Measurements from ENCODE around the gene DNAJC28.
"Not testable (repeated sequence)": the region's sequence is repeated elsewhere in the genome, so short reads cannot be mapped to it uniquely, and the experiment has no call there.

Gene DNAJC28

DNA sequence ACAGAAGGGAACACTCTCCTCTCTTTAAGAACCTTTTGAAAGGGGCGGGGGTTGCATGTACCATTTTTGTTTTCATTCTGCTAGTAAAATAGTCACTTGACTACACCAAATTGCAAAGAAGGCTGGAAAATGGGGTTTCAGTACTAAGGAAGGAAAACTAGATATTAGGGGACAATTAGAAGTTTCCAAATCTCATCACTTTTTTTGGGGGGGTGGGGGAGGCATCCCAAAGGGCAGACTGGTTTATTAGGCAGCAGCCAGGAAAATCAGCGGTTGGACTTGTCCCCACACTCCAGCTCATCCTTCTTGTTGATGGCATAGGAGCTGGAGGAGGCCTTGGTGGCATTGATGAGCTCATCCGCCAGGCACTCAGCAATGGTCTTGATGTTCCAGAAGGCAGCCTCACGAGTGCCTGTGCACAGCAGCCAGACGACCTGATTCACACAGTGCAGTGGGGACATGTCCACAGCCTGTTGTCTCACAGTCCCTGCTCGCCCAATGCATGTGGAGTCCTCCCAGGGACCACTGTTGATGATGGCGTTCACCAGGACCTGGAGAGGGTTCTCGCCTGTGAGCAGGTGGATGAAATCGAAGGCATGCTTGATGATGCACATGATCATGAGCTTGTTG, 10.1 kb downstream of the DNAJC28 start:
- no peak for DNase-seq (ENCODE audit: low read depth, low spot score)

DNA sequence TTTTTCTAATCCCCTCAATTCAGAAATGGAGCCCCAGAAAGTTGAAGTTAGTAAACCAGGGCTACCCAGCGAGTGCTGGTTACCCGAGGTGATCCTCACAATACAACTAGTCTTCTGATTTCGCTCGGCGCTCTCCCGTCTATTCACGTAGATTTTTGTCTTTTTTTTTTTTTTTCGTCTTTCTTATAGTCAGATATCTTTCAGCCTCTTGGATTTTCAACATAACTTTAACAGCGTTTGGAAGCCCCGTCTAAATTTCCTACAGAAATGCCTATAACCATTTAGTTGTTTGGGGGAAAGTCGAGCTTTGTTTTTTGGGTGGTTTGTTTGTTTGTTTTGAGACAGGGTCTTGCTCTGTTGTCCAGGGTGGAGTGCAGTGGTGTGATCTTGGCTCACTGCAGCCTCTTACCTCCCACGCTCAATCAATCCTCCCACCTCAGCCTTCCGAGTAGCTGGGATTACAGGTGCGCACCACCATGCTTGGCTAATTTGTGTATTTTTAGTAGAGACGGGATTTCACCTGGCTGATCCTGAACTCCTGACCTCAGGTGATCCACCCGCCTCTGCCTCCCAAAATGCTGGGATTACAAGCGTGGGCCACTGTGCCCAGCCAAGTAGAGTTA, 10.9 kb downstream of the DNAJC28 start:
- no peak for DNase-seq (ENCODE audit: low read depth, low spot score)

DNA sequence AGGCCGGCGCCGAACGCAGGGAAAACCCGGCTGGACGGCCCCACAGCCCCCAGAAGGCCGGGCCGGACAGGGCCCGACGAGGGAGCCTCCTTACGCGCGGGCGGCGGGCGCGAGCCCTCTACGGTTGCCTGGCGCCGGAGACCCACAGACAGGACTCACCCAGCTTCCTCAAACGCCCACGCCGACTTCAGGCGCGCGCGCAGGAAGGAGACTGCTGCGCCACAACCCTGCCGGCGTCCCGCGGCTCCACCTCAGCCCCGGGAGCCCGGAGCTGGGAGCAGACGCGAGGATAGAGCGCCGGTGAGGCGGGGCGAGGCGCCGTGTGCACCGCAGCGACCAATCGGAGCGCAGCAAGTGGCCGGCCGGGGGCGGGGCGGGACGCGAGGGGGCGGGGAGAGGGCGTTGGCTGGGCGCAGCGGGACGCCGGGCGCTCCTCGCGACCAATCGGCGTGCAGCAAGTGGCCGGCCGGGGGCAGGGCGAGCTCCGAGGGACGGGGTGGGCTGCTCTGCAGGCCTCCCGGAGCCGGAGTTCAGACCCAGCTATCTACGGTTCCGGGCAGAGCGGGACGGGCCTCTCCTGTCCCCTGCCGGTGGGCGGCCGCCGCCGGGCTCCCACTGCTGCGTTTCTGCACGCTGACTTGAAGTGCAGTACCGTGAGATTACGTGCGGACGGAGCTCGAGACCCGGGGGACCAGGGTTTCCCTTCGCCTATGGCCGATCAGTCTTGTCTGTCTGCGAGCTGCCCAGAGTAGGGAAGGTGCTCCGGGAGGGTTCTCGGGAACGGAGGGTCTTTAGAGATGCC, 11.6 kb downstream of the DNAJC28 start, which contains the start of gene TMEM50B:
TMEM50B (minus strand) TSS at position 296 of the 802 bp plus-strand sequence. CDS start 11,089 bp downstream, outside the sequence.
- DNase-seq (ENCODE audit: low read depth, low spot score): peak; percentile 90

DNA sequence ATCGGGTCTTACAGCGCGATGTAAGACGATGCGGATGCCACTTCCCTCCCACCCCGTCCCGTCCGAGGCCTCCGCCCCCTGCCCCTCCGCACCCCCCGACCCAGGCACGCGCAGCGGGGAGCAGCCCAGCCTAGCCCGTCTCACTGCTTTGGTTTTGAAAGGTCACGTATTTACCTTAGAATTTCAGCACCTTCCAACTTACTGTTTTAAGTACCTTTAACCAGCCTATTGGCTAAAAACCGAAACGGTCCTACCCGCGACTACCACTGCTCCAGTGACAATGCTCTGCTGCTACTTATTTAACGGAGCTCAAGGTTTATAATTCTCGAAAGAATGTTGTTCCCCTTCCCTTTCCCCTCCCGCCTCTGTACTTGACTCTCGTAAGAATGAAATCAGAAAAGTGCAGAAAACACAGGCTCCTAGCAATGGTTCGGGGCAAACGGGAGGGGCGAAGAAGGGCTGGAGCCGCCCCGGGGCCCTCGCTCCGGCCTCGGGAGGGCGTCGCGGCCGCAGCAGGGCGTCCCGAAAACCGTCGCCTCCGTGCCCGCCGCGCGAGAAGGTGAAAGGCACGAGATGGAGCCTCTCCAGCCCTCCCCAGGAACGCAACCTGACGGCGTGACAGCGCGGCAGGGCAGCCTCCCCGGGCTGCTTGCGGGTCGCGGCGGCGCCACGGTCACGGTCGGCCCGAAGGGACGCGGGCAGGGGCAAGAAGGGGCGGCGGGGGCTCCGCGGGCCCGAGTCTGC, 12.4 kb downstream of the DNAJC28 start:
- peak; percentile 16 for DNase-seq (ENCODE audit: low read depth, low spot score)

DNA sequence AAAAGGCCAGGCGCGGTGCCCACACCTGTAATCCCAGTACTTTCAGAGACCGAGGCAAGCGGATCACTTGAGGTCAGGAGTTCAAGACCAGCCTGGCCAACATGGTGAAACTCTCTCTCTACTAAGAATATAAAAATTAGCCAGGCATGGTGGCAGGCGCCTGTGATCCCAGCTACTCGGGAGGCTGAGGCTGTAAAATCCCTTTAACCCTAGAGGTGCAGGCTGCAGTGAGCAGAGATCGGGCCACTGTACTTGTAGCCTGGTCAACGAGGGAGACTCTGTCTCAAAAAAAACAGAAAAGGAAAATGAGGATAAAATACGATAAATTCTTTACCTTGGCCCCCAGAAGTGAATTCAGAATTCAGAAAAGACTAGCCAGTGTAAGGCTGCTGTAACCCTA, 13.3 kb downstream of the DNAJC28 start:
- DNase-seq (ENCODE audit: low read depth, low spot score): no peak

DNA sequence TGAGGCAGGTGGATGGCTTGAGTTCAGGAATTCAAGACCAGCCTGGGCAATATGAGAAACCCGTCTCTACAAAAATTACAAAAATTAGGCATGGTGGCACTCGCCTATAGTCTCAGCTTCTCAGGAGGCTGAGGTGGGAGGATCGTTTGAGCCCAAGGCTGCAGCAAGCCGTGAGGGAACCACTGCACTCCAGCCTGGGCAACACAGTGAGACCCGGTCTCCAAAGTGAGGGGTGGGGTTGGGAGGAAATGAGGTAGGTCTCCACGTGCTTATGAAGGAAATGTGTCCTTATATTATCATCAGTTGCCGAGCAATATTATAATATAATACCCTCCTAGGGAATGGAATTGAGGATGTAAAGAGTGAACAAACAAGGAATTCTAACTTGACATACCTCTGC, 14.4 kb downstream of the DNAJC28 start:
- DNase-seq (ENCODE audit: low read depth, low spot score): no peak

DNA sequence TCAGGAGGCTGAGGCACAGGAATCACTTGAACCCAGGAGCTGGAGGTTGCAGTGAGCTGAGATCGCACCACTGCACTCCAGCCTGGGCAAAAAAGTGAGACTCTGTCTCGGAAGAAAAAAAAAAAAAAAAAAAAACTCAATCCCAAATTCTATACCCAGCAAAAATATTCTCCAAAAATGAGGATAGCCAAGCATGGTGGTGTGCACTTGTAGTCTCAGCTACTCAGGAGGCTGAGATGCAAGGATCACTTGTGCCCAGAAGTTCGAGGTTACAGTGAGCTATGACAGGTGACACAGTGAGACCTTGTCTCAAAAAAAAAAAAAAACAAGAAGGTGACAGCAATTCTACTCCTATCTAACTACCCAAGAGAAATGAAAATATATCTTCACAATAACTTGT, 18.2 kb downstream of the DNAJC28 start:
- DNase-seq (ENCODE audit: low read depth, low spot score): no peak

DNA sequence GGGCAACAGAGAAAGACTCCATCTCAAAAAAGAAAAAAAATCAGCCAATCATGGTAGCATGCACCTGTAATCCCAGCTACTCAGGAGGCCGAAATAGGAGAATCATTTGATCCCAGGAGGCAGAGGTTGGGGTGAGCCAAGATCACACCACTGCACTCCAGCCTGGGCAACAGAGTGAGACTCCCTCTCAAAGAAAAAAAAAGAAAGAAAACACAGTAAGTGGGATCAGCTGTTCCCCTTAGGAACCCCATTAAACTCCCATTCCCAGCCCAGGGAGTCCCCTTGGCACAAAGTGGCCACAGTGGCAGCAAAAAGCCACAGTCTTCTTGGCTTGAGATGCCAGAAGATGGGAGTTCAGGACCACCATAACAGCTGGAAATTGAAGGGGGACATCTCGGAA, 20.8 kb downstream of the DNAJC28 start:
- no peak for DNase-seq (ENCODE audit: low read depth, low spot score)

DNA sequence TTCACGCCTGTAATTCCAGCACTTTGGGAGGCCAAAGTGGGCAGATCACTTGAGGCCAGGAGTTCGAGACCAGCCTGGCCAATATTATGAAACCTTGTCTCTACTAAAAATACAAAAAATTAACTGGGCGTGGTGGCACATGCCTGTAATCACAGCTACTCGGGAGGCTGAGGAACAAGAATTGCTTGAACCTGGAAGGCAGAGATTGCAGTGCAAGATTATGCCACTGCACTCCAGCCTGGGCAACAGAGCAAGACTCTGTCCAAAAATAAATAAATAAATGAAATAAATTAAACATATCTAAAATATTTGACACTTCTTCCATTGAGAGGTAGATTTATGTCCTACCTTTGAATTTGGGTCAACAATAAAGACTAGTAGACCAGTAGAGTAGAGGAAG, 22.3 kb downstream of the DNAJC28 start:
- DNase-seq (ENCODE audit: low read depth, low spot score): not testable (repeated sequence)

DNA sequence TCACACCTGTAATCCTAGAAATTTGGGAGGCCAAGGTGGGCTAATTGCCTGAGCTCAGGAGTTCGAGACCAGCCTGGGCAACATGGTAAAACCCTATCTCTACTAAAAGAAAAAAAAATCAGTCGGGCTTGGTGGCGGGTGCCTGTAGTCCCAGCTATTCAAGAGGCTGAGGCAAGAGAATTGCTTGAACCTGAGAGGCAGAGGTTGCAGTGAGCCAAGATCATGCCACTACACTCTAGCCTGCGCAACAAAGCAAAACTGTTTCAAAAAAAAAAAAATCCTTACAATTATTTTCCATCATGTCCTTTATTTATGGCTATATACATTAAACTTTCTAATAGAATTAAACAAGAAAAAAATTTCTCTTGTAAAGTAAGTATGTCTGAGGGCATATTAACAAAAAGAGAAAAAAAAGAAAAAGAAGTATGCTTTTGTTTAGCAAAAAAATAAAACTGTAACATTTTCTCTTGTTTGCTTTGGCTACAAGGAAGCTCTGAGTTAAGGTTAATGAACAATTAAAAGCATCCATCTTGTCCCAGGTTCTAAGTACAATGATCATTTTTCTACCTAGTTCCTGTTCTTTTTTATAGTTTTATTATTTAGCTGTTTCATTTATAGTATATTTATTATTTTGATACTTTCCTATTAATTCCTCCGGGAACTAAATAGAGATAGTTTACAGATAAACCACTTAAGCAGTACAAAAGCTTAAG, 29.8 kb downstream of the DNAJC28 start:
- DNase-seq (ENCODE audit: low read depth, low spot score): no peak

DNA sequence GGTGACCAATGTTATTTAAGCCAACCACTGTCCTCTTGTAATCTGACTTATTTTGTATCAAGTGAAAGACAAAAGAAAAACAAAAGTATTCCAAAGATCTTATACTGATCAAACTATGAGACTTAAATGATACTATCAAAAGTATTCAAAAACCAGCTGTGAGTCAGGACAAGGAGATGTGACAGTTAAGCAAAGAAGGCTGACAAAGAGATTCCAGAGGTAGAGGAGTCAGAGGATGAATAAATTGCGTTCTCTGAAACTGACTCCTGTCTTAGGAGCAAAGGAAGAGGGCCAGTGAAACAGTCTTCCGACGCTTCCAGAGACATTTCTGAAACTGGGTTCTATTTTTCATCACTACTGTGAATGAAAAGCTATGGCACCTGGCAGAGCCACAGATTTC, 32.7 kb downstream of the DNAJC28 start:
- DNase-seq (ENCODE audit: low read depth, low spot score): no peak

DNA sequence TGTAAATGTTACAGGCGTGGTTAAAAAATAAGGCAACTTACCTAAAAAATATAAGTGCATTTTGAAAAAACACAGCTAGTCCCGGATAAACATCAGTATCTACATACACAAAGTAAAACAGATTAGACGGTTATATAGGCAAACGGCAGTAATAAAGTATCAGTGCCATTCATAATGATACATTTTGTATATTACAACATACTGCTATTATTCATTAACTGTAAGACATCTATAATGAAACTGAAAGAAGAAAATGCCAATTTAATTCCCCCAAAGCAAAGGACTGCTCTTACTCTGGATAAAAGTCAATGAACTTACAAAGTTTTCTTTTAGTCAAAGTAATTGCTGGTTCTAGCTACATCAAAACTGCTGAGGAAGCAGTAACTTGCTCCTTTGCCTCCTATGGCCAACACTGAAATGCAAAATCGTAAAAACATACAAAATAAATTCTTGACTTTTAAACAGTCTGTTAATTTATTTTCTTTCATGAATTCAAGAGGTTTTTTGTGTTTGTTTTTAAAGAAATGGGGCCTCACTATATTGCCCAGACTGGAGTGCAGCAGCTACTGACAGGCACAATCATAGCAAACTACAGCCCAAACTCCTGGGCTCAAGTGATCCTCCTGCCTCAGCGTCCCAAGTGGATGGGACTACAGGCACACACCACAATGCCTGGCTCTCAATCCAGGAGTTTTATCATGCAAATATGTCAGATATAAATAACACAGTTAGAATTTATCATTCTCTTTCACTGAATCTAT, 35.6 kb downstream of the DNAJC28 start:
- DNase-seq (ENCODE audit: low read depth, low spot score): no peak

DNA sequence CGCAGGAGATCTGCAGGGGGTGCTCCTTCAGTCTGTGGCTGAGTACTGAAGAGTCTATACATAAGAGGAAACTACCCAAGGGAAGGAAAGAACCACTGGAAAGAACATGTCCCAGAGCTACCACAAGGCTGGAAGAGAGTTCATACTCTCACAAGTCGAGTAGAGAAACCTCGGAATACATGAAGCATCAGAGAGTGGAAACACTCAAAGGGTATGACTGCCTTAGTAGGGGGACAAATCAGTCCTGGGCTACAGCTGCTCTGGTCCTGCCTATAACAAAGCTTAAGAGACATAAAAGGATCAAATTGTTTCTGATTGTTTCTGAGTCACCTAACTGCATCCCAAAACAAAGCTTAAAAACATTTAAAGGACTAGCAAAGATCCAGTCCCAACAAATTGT, 39.2 kb downstream of the DNAJC28 start:
- no peak for DNase-seq (ENCODE audit: low read depth, low spot score)

DNA sequence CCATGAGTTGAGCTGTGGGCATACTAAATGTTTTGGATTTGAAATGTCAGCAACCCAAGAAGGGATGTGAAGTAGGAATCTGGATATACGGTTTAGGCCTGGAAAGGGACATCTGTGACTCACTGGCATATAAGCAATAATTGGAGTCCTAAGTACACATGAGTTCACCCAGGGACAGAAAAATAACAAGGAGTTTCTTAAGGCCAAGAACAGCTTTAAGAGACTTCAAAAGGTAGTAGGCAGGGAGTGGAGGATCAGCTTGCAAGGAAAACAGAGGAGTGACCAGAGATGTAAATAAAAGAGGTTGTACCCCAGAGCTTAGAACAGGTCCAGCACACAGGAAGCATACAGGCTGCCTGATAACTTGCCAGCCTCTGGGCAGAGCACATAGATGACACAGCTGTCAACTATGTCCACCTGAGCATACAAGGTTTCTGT, 39.9 kb downstream of the DNAJC28 start:
- DNase-seq (ENCODE audit: low read depth, low spot score): no peak

DNA sequence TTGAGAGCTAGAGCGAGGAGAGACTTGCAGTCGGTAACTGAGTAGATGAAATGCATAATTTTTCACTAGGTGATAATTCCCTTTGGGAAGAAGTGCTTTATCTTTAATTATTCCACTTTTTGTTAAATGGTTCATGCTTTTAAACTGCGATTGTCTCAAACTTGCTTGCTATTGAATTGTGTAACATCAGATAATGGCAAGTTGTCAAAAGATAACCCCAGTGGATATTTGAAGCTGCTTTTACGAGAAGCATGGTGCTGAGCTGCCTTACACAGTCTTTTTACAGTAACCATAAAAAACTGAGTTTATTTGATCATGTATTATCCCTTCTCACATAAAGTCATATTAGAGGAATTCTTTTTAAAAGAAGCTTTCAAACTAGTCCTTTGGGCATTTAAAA, 41.9 kb downstream of the DNAJC28 start:
- DNase-seq (ENCODE audit: low read depth, low spot score): no peak

DNA sequence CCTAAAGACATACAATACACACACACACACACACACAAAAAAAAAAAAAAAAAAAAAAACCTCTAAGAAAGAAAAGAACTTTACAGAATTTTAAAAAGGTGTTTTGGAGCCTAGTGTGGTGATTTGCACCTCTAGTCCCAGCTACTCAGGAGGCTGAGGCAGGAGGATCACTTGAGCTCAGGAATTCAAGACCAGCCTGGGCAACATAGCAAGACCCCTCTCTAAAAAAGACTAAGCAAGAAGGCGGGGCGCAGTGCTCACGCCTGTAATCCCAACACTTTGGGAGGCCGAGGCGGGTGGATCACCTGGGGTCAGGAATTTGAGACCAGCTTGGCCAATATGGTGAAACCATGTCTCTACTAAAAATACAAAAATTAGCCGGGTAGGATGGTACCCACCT, 44.9 kb downstream of the DNAJC28 start:
- not testable (repeated sequence) for DNase-seq (ENCODE audit: low read depth, low spot score)

DNA sequence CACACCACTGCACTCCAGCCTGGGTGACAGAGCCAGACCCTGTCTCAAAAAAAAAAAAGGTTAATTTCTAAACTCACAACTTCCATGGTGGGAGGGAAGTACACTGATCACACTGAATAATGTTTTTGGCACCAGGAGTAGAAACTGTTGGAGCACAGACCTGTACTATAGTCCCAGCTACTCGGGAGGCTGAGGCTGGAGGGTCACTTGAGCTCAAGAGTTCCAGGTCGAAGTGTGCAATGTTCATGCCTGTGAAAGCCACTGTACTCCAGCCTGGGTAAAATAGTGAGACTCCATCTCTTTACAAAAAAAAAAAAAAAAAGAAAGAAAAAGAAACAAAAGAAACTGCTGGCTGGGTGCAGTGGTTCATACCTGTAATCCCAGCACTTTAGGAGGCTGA, 47.0 kb downstream of the DNAJC28 start:
- no peak for DNase-seq (ENCODE audit: low read depth, low spot score)

DNA sequence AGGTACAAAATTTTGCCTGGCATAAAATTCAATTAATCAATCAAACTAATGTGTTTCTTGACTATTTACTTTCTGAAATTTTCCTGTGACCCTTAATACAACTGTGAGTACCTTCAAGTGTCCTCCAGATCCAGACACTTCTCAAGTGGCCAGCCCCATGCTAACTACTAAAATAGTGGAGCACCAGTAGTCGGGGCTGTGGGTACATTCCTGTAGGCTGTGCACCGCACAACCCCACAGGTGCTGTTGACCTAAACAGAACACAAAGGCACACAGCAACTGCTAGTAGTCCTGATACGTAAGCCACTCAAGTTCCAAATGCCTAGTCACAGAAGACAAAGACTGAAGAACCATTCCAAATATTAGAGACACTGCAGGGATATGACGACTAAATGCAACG, 48.3 kb downstream of the DNAJC28 start:
- DNase-seq (ENCODE audit: low read depth, low spot score): no peak

DNA sequence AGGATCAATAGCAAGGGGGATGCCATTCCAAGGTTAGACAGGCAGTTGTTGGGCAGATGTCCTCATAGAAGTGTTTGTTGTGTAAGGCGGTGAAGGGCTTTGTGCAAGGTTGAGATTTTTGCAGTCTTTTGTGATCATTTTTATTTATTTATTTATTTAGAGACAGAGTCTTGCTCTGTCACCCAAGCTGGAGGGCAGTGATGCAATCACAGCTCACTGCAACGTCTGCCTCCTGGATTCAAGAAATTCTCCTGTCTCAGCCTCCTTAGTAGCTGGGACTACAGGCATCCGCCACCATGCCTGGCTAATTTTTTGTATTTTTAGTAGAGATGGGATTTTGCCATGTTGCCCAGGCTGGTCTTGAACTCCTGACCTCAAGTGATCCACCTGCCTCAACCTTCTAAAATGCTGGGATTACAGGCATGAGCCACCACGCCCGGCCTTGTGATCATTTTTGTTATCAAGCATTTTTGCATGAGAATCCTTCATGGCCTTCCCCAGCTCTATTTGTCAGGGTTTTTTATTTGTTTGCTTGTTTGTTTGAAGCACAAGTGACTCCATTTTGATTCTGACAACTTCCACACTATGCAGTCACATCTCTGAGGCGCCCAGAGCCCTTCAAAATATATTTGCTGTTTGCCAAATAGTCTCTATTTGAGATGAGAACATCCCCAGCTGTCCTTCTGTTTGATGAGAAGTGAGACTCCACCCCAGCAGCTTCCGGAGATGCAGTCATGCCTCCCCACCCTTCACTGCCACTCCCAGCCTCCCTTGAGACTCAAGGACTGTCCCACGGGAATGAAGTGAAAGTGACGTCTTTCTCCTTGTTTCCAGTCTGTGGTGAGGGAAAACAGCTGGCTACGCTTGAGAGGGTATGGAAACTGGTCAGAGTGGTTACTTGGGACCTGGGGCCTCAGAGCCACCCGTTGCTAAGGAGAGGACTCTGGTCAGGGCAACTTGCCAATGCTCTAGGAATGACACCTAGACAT, 49.7 kb downstream of the DNAJC28 start:
- DNase-seq (ENCODE audit: low read depth, low spot score): no peak
